A549 (cell line): Measurements from ENCODE around the gene IARS1. TPM values are rescaled to one million over a fixed set of nuclear protein-coding genes. Genes with fewer than 3 reads are reported as not detected.
A peak's percentile ranks its signal among the peaks of the same experiment; 100 is the strongest.

Experiments used
- ATAC-seq, 2 experiments: fragments of 200-7000 bp in 1 of 2; fragments of >200 bp in 1 of 2; cut with Nextera tagmentation in 1 of 2; cut with Tn5 transposase in 1 of 2; 3 replicates each; pipeline versions ENCODE4 v1.8.0 to v1.9.1; 2018 to 2020; ENCODE audit warnings: mild to moderate bottlenecking in 1 of 2, moderate library complexity in 1 of 2
- CTCF ChIA-PET: fragments of 300-600 bp; sonication (Branson Sonifier 250); formaldehyde crosslinking; extraction: SDS; loops from one replicate; lab custom pipeline; 2021; ENCODE audit warnings: antibody characterized with exemption, inconsistent platforms; lab: Yijun Ruan, JAX
- POLR2A ChIA-PET: fragments of 350-600 bp; formaldehyde crosslinking; extraction: SDS; loops from one replicate; lab custom pipeline; 2021; ENCODE audit warnings: antibody characterized with exemption, inconsistent platforms; lab: Yijun Ruan, JAX
- DNase-seq, 2 experiments: peaks; one replicate each; pipeline versions ENCODE4 v3.0.0 to v3.0.0-alpha.2; 2011 to 2016; ENCODE audit warnings: low read depth in 1 of 2, low spot score in 1 of 2
- FAIRE-seq: peaks from 2 replicates; lab custom pipeline; 2011; peaks lifted over from hg19 to GRCh38; lab: Jason Lieb, UNC
- H3K27ac ChIP-seq, 2 experiments: fragments of >200 bp; sonication (Bioruptor Twin); formaldehyde crosslinking; 3 replicates each; pipeline ENCODE4 v1.5.1; 2016 to 2017
- H3K4me1 ChIP-seq: fragments of >200 bp; sonication (Bioruptor Twin); formaldehyde crosslinking; 3 replicates; pipeline ENCODE4 v1.6.1; 2016
- H3K4me2 ChIP-seq: fragments of >200 bp; sonication (Bioruptor Twin); formaldehyde crosslinking; 3 replicates; pipeline ENCODE4 v1.6.1; 2016
- H3K4me3 ChIP-seq: fragments of >200 bp; sonication (Bioruptor Twin); formaldehyde crosslinking; 3 replicates; pipeline ENCODE4 v1.5.1; 2016
- H3K9me3 ChIP-seq: fragments of >200 bp; sonication (Bioruptor Twin); formaldehyde crosslinking; 3 replicates; pipeline ENCODE4 v1.6.1; 2016
- ATOH8 ChIP-seq: fragments of 250-450 bp; sonication (Bioruptor Pico); IDR thresholded peaks from 2 replicates; pipeline ENCODE4 v1.5.0; 2020; ENCODE audit warnings: low read depth, mild to moderate bottlenecking, moderate library complexity
- BCL3 ChIP-seq: fragments of >200 bp; sonication (Bioruptor Twin); formaldehyde crosslinking; IDR thresholded peaks from 3 replicates; pipeline ENCODE4 v1.6.1; 2016
- BHLHE40 ChIP-seq: IDR thresholded peaks from 2 replicates; pipeline ENCODE4 v1.6.1; 2012; ENCODE audit warnings: low read depth, low read length, inconsistent platforms
- CTCF ChIP-seq: fragments of >200 bp; sonication (Bioruptor Twin); formaldehyde crosslinking; IDR thresholded peaks from 3 replicates; pipeline ENCODE4 v1.5.1; 2016
- EHF ChIP-seq: fragments of 250-450 bp; sonication (Bioruptor Pico); IDR thresholded peaks from 2 replicates; pipeline ENCODE4 v1.5.0; 2020; ENCODE audit warnings: mild to moderate bottlenecking
- EHMT2 ChIP-seq: fragments of 200-600 bp; sonication (generic); IDR thresholded peaks from 2 replicates; pipeline ENCODE4 v1.6.1; 2016; ENCODE audit warnings: antibody characterized with exemption, low read depth, mild to moderate bottlenecking, moderate library complexity
- EP300 ChIP-seq, 2 experiments: fragments of >200 bp; sonication (Bioruptor Twin); formaldehyde crosslinking; IDR thresholded peaks; 2 replicates in 1 of 2; 3 replicates in 1 of 2; pipeline ENCODE4 v1.6.1; 2016 to 2017
- HES2 ChIP-seq: fragments of >200 bp; sonication (Bioruptor Twin); formaldehyde crosslinking; IDR thresholded peaks from 2 replicates; pipeline ENCODE4 v1.6.1; 2016
- HEYL ChIP-seq: fragments of 250-450 bp; sonication (Bioruptor Pico); IDR thresholded peaks from 2 replicates; pipeline ENCODE4 v1.8.0; 2021; ENCODE audit warnings: mild to moderate bottlenecking, moderate library complexity
- HMGXB4 ChIP-seq: fragments of 250-450 bp; sonication (Bioruptor Pico); IDR thresholded peaks from 2 replicates; pipeline ENCODE4 v1.5.0; 2021; ENCODE audit warnings: mild to moderate bottlenecking, moderate library complexity, borderline replicate concordance
- JUNB ChIP-seq: fragments of >200 bp; sonication (Bioruptor Twin); formaldehyde crosslinking; IDR thresholded peaks from 2 replicates; pipeline ENCODE4 v1.6.1; 2016
- NPAS2 ChIP-seq: fragments of 250-450 bp; sonication (Bioruptor Pico); IDR thresholded peaks from 2 replicates; pipeline ENCODE4 v1.8.0; 2022; ENCODE audit warnings: mild to moderate bottlenecking, moderate library complexity, borderline replicate concordance
- NR3C1 ChIP-seq: fragments of >200 bp; sonication (Bioruptor Twin); formaldehyde crosslinking; IDR thresholded peaks from 3 replicates; pipeline ENCODE4 v1.6.1; 2017
- PBX3 ChIP-seq: IDR thresholded peaks from 2 replicates; pipeline ENCODE4 v1.6.1; 2012
- PHF8 ChIP-seq: fragments of 200-600 bp; sonication (generic); IDR thresholded peaks from 2 replicates; pipeline ENCODE4 v1.6.1; 2016; ENCODE audit warnings: low read depth, mild to moderate bottlenecking, antibody characterized with exemption, moderate library complexity, borderline replicate concordance
- POLR2A ChIP-seq: IDR thresholded peaks from 2 replicates; pipeline ENCODE4 v1.6.1; 2012; ENCODE audit warnings: mild to moderate bottlenecking, low read length
- REST ChIP-seq: fragments of 200-600 bp; sonication (generic); IDR thresholded peaks from 2 replicates; pipeline ENCODE4 v1.6.1; 2016; ENCODE audit warnings: antibody characterized with exemption, mild to moderate bottlenecking, moderate library complexity
- ZFP36 ChIP-seq: fragments of 450-650 bp; IDR thresholded peaks from 2 replicates; pipeline ENCODE4 v1.6.1; 2014; ENCODE audit warnings: borderline replicate concordance; ENCODE audit not compliant: partially characterized antibody
- WGBS: methylation state at CpG from one replicate; pipeline ENCODE4 v1.1.6; 2017; ENCODE audit errors: missing lambda C conversion rate; 5-methylcytosine and 5-hydroxymethylcytosine counted together
- polyA plus RNA-seq, 4 experiments: library from polyadenylated mRNA; depleted of rRNA in 3 of 4; stranded (reverse); fragments of >200 nt; fragmentation: RNase III in 1 of 4; extraction: RNeasy Plus Mini Kit Qiagen cat#74134 plus additional on column Dnase treatment in 1 of 4; gene quantifications; 2 replicates in 3 of 4; 3 replicates in 1 of 4; pipeline ENCODE4 v1.2.3, GENCODE V29; 2011 to 2017

IARS1 gene
- polyA plus RNA-seq, 2 of the 4 experiments (the other 2 are of a cell fraction): 121 to 244 TPM

GRCh38 chr9:92295240-92295790, 1.8 kb upstream of the IARS1 start:
- Histone ChIP-seq H3K4me1 (peaks cover 22% of the 10 kb centered on the region), H3K4me3 (no peak overlapping the region), H3K27ac (peak overlapping the region in 1 of 2 experiments; percentile 20; a peak in 2 of 6 replicates), H3K9me3 (no peaks in the 10 kb centered on the region), H3K4me2 (peak overlapping the region; percentile 96; the same call in 1 of the 3 replicates)
- WGBS: 95% methylated on average over 7 of the region's 7 CpGs
- DNase-seq: no peak
- POLR2A ChIA-PET: no interaction called here
- CTCF ChIA-PET: interaction anchor here (0.6 to 2.0 kb wide), 2 partner anchors 103 to 155 kb away, joined by 3 to 10 read pairs; no protein-coding TSS in a partner anchor
- TF ChIP-seq ATOH8 (CRISPR knock-in tag) (no peak), JUNB (no peak), PHF8 (no peak), HEYL (no peak), POLR2A (no peak), ZFP36 (no peak), HMGXB4 (CRISPR knock-in tag) (no peak), EHMT2 (no peak), EHF (CRISPR knock-in tag) (no peak), EP300 (IDR thresholded peaks at IDR 0.05) (no peak), NPAS2 (CRISPR knock-in tag) (no peak), BCL3 (no peak), BHLHE40 (no peak), PBX3 (no peak), REST (no peak), CTCF (no peak), NR3C1 (no peak), HES2 (no peak)
- no peak for FAIRE-seq
- ATAC-seq: no peak
